GM12892 (cell line): Measurements from ENCODE around the gene SOX11. TPM values are rescaled to one million over a fixed set of nuclear protein-coding genes. Genes with fewer than 3 reads are reported as not detected.
"Not testable (repeated sequence)": the region's sequence is repeated elsewhere in the genome, so short reads cannot be mapped to it uniquely, and the experiment has no call there.

Experiments used
- DNase-seq: peaks from one replicate; pipeline ENCODE4 v3.0.0; 2011; ENCODE audit not compliant: insufficient read length
- FAIRE-seq: peaks from 2 replicates; lab custom pipeline; 2011; peaks lifted over from hg19 to GRCh38; lab: Jason Lieb, UNC
- POLR2A ChIP-seq: IDR thresholded peaks from 2 replicates; pipeline ENCODE4 v1.6.1; 2011; ENCODE audit warnings: low read depth, low read length, control low read depth
- POLR2AphosphoS5 ChIP-seq: IDR thresholded peaks from 2 replicates; pipeline ENCODE4 v1.6.1; 2011; ENCODE audit warnings: low read depth, low read length, control low read depth
- TAF1 ChIP-seq: IDR thresholded peaks from 2 replicates; pipeline ENCODE4 v1.6.1; 2011; ENCODE audit warnings: low read depth, mild to moderate bottlenecking, control low read depth, low read length, borderline replicate concordance
- polyA plus RNA-seq: library from polyadenylated mRNA; unstranded; fragments of >200 nt; gene quantifications from one replicate; pipeline ENCODE4 v1.2.1, GENCODE V29; 2012; ENCODE audit warnings: missing spikeins, inconsistent platforms; ENCODE audit not compliant: missing spikeins

Gene SOX11
- 0.04 TPM for polyA plus RNA-seq

DNA sequence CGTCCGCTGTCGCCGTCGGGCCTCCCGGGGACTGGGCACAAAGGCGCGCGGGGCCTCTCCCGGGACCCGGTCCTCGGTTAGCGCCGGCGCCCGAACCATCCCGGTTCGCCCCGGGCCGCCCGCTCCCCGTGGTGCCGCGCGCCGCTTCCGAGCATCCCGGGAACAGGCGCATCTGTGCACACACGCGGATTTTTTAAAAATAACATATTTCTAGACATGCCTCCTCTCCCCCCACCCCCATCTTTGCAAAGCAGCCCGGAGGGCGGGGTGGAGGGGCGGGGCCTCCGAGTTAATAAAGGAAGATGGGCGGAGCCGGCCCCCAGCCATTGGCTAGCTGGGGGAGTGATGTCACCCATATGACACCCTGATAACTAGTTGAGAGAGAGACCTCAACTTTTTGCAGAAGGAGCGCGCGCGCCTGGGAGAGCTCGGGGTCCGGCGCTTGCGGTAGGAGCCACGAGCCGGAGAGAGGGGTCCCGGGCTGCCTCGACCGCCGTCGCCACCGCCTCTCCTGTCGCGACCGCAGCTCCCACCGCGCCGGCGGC, at the start of gene SOX11:
SOX11 (plus strand) TSS at position 400 of the 545 bp plus-strand sequence. CDS start 338 bp downstream, outside the sequence.
- TF ChIP-seq POLR2A (no peak), POLR2AphosphoS5 (no peak), TAF1 (no peak)
- FAIRE-seq: no peak
- DNase-seq: no peak

DNA sequence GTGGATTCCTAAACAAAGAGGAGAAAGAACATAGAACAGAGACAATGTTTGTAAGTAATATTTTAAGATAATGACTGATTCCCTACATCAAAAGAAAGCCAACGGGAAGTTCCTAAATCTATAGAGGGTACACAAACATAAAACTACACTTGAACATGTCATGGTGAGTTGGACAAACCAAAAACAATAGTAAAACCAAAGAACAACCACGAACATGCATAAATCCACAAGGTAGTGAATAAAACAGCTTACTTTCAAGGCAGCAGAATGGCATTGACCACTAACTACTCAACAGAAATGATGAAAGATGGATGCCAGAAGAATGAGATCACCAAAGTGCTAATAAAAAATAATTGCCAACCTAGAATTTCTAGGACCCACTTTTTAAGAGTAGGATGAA, 39.5 kb upstream of the SOX11 start:
- not testable (repeated sequence) for DNase-seq, FAIRE-seq

DNA sequence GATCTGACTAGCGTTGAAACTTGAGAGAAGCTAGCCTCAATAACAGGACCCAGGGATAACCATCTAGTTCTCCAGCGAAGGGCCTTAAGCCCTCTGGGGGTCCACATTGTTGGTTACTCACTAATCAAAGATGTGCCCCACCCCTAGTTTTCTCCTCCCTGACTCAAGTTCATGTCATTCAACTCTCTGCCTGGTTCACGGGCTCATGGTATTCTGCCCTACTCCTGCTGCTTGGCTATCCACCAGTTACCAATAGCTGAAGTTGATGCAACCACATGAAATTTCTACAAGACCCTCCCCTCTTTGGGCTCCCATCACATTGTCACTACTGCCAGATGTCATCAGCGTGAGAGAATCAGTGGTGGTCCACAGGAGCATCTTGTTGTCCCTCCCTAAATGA, 38.4 kb upstream of the SOX11 start:
- not testable (repeated sequence) for DNase-seq, FAIRE-seq

DNA sequence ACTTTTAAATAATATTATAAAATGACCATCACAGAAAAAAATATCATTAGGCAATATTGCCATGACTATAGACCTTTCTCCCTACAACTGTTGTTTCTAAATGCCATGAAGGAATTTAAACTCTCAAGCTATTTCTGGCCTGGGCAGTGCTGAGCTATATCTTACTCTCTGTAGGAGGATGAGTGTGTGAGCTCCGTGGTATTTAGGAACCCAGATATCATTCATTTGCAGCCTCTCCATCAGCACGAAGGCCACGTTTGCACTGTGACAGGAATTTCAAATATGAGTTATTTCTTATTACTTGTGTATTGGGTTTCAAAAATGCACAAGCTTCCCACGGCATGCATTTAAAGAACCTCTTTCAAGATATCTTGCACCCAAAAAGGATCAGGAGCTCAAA, 35.0 kb upstream of the SOX11 start:
- FAIRE-seq: no peak
- TF ChIP-seq POLR2A (no peak), TAF1 (no peak), POLR2AphosphoS5 (no peak)
- no peak for DNase-seq

DNA sequence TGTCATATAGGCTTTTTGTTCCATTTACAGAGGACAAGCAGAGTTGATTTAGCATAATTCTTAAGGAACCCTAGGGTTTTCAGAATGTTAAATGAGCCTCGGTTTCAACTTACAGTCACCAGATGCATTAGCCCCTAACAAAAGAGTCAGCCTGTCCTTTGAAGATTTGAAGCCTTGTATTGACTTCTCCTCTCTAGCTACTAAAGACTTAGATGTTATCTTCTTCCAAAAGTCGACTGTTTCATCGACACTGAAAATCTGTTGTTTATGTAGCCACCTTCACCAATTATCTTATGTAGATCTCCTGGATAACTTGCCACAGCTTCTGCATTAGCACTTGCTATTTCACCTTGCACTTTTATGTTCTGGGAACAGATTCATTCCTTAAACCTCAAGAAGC, 31.6 kb upstream of the SOX11 start:
- FAIRE-seq: no peak
- no peak for TF ChIP-seq TAF1
- no peak for TF ChIP-seq POLR2AphosphoS5
- TF ChIP-seq POLR2A: no peak
- no peak for DNase-seq

DNA sequence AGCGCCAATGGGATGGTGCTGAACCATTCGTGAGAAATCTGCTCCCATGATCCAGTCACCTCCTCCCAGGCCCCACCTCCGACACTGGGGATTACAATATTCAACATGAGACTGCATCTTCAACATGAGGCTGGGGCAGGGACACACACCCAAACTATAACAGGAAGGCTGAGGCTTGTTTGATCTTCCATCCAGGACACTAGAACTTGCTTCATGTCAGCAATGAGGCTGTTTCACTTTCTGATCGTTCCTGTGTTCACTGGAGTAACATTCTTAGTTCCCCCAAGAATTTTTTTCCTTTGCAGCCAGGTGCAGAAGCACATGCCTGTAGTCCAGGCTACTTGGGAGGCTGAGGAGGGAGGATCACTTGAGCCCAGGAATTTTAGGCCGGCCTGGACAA, 30.8 kb upstream of the SOX11 start:
- TF ChIP-seq TAF1 (no peak), POLR2A (no peak), POLR2AphosphoS5 (no peak)
- DNase-seq (no peak), FAIRE-seq (no peak)

DNA sequence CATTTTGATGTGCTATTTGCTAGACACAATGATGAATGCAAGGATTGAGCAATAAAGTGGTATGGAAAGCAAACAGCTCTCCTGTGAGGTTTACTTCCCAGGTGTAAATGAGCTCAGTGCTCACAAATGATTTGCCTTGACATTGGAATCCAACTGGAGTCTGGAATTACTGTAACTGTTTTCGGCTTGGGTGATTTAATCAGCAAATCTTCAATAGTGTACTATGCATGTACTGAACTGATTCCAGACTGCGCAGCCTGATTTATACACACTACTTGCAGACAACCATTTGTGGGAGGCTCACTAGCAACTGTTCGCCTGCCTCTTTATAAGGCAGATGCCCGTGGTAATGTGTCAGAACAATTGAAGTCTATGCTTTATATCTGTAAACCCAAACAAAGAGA, 27.9 kb upstream of the SOX11 start:
- TF ChIP-seq POLR2AphosphoS5 (no peak), POLR2A (no peak), TAF1 (no peak)
- DNase-seq (no peak), FAIRE-seq (no peak)

DNA sequence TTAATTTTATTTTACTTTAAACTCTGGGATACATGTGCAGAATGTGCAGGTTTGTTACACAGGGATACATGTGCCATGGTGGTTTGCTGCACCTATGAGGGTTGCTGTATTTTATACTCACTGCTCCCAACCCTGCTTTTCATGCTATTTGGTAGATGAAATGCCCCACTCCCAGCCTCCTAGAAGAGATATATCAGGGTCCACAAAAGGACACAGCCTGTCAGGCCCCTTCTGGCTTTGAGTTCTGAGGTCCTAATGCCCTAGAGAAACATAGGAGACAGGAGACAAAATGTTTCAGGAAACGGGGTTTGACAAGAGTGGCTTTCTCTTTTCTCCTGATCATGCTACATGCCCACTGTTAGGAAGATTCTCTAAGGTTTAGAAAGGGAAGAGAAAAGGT, 27.1 kb upstream of the SOX11 start:
- DNase-seq (no peak), FAIRE-seq (no peak)
- no peak for TF ChIP-seq POLR2A
- TF ChIP-seq POLR2AphosphoS5: no peak

DNA sequence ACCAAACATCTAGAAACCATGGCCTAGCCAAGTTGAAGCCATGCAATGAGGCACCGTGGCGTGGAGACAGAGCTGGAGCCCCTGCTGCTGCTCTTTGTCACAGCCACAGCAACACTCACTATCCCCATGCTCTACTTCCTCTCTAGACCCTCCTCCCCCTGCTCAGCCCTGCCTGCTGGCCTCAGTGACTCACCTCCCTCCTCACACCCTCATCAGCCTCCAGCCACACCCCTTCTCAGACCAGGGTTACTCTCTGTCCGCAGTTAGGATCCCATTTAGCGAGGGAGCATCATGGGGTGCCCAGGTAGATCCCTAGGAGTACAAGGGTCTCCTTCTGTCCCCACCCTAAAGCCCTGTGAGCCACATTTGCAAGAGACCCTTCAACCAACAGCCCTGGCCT, 25.4 kb upstream of the SOX11 start:
- no peak for TF ChIP-seq POLR2AphosphoS5
- no peak for TF ChIP-seq POLR2A
- no peak for TF ChIP-seq TAF1
- DNase-seq (no peak), FAIRE-seq (no peak)

DNA sequence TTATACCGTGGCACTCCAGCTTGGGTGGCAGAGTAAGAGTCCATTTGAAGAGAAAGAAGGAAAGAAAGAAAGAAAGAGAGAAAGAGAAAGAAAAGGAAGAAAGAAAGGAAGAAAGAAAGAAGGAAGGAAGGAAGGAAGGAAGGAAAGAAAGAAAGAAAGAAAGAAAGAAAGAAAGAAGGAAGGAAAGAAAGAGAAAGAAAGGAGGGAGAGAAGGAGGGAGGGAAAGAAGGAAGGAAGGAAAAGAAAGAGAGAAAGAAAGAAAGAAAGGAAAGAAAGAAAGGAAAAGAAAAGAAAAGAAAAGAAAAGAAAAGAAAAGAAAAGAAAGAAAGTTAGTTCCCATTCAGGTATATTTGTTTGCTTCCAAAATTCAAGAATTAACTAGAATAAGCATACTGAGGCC, 24.5 kb upstream of the SOX11 start:
- DNase-seq, FAIRE-seq: not testable (repeated sequence)

DNA sequence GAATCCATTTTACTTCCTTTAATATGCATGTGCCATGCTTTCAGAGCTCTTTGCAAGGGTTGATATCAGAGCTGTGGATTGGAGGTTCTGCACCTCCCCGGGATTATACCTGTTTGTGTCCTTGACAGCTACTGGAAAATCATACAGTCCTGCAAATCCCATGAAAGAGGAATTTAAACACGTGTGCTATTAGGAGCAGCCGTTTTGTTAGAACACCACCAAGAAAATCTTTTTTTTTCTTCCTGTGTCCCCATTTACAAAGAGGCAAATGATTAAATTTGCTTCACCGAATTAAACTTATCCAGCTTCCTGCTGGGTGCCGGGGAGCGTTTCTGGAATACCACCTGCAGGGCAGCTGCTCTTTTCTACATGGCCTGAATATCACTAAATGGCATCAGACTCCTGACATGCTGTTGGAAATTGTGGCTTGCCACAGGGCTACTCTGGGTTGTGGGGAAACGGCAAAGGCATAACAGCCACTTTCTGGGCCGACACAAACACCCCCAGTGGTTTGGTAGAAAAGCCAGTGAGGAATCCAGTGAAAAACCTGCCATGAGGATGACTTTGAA, 23.4 kb upstream of the SOX11 start:
- TF ChIP-seq POLR2A: no peak
- TF ChIP-seq TAF1: no peak
- TF ChIP-seq POLR2AphosphoS5: no peak
- FAIRE-seq: no peak
- DNase-seq: no peak

DNA sequence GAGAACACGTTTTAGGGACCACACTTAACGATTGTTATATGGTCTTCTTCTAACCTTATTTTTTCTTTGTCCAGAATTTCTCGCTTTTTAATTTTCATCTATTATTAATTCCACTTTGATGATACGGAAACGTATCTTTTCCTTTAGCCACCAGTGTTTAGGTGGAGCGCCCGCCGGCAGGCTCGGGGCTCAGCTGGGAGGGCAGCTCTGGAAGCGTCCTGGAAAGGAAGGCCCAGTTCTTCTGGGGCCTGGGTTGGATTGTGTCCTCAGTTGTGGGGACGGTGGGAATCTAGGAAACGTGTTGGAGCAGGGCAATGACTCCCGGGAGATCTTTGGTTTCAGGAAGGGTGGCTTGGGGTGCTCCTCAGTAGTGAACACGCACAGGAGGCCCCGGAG, 19.4 kb upstream of the SOX11 start:
- TF ChIP-seq TAF1 (no peak), POLR2AphosphoS5 (no peak), POLR2A (no peak)
- FAIRE-seq (no peak), DNase-seq (no peak)

DNA sequence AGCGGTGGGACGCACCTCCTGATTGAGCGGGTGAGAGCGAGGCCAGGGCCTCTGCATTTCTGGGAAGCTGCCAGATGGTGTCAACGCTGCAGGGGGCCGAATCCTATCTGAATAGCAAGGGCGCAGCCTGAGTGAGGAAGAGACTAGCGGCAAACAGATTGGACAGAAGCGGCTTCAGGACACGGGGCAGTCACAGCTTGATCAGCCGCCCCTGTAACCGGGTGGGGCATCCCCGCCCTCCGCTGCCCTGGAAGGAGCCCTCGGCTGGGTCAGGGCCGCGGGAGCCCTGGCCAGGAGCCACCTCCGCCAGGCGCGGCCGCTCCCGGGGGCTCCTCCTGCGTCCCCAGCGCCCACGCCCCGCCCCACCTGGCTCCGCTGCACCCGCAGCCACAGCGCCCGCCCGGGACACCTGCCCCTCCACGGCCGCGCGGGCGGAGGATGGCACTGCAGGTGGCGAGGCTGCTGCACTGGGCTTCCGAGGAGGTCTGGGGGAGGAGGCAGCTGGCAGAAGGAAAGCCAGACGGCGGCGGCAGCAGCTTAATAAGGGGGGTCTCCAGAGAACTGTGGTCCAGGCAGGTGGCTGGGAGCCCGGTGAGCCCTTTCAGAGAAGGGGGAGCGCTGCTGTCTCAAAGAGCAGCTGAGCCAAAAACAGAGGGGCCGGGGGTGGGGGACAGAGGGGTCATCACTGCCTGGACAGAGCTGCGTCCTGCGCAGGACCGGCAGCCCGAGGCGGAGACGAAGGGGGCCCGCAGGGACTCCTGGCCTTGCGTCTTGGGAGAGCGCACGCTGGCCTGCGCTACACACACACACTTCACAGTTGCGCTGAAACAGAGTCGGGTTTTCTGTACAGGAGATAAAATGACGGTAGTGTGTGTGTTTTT, 18.8 kb upstream of the SOX11 start:
- FAIRE-seq: no peak
- DNase-seq: no peak
- TF ChIP-seq POLR2AphosphoS5 (no peak), POLR2A (no peak), TAF1 (no peak)
